Thyroid gland (tissue), 4 donors: ENCODE data around the gene KAZN. TPM values are rescaled to one million over a fixed set of nuclear protein-coding genes. Genes with fewer than 3 reads are reported as not detected.

Experiments
- DNase-seq, 2 donors: peaks; one replicate each; pipeline ENCODE4 v3.0.0-alpha.2; 2019
- H3K27ac ChIP-seq, 3 donors: fragments of 200-600 bp; sonication (generic); 1 replicate in 2 of 3; 2 replicates in 1 of 3; pipeline ENCODE4 v1.5.1; 2016 to 2019; ENCODE audit warnings: mild to moderate bottlenecking in 1 of 3, moderate library complexity in 1 of 3
- H3K27me3 ChIP-seq: fragments of 200-600 bp; sonication (generic); one replicate; pipeline ENCODE4 v1.5.1; 2019
- H3K36me3 ChIP-seq, 2 donors: fragments of 200-600 bp; sonication (generic); one replicate each; pipeline ENCODE4 v1.5.1; 2016 to 2019
- H3K4me1 ChIP-seq, 2 donors: fragments of 200-600 bp; sonication (generic); one replicate each; pipeline ENCODE4 v1.5.1; 2017 to 2019
- H3K4me3 ChIP-seq, 3 donors: fragments of 200-600 bp; sonication (generic); replicated peaks in 1 of 3; 1 replicate in 2 of 3; 2 replicates in 1 of 3; pipeline ENCODE4 v1.5.1; 2016; ENCODE audit warnings: mild to moderate bottlenecking in 1 of 3
- H3K9me3 ChIP-seq: fragments of 200-600 bp; sonication (generic); one replicate; pipeline ENCODE4 v1.5.1; 2017
- POLR2A ChIP-seq, 2 donors: fragments of 450-650 bp; IDR thresholded peaks; one replicate each; pipeline ENCODE4 v1.6.1; 2017; ENCODE audit warnings: antibody characterized with exemption in 2 of 2, mild to moderate bottlenecking in 2 of 2, moderate library complexity in 1 of 2
- WGBS, 2 donors: methylation state at CpG; one replicate each; pipeline ENCODE4 v1.1.5; 2017; 5-methylcytosine and 5-hydroxymethylcytosine counted together
- intact Hi-C: fragments of 100-400 bp; cut with DNase I; formaldehyde crosslinking; loops from one replicate; pipeline ENCODE4 v1.15.1; 2023
- total RNA-seq, 4 donors: library from RNA; depleted of rRNA; stranded (reverse); fragments of >200 nt; gene quantifications; one replicate each; pipeline ENCODE4 v1.2.3, GENCODE V29; 2016
- TF ChIP-seq, protein P1 (sequence below), 6 experiments: fragments of 200-600 bp in 3 of 6; fragments of 450-650 bp in 3 of 6; sonication (generic) in 3 of 6; IDR thresholded peaks; one replicate each; pipeline ENCODE4 v1.5.1; 2016 to 2019; ENCODE audit warnings: antibody characterized with exemption in 6 of 6, mild to moderate bottlenecking in 2 of 6, inconsistent platforms in 1 of 6, moderate library complexity in 1 of 6

KAZN gene
- total RNA-seq, 4 donors from 2014 or later, result 14.8 to 28.6 (median 18.2) TPM

GRCh38 chr1:14778541-14778897 lies 180.0 kb downstream of the KAZN start:
- H3K4me3 ChIP-seq, result no peak overlapping the region
- no peak for DNase-seq
- 85 to 90% methylated on average over 3 of the region's 3 CpGs for WGBS, 2 donors
- no peaks in the 10 kb centered on the region for H3K27me3 ChIP-seq
- TF ChIP-seq, protein P1, sequence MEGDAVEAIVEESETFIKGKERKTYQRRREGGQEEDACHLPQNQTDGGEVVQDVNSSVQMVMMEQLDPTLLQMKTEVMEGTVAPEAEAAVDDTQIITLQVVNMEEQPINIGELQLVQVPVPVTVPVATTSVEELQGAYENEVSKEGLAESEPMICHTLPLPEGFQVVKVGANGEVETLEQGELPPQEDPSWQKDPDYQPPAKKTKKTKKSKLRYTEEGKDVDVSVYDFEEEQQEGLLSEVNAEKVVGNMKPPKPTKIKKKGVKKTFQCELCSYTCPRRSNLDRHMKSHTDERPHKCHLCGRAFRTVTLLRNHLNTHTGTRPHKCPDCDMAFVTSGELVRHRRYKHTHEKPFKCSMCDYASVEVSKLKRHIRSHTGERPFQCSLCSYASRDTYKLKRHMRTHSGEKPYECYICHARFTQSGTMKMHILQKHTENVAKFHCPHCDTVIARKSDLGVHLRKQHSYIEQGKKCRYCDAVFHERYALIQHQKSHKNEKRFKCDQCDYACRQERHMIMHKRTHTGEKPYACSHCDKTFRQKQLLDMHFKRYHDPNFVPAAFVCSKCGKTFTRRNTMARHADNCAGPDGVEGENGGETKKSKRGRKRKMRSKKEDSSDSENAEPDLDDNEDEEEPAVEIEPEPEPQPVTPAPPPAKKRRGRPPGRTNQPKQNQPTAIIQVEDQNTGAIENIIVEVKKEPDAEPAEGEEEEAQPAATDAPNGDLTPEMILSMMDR (IDR thresholded peaks at IDR 0.05), result no peak
- TF ChIP-seq POLR2A (IDR thresholded peaks at IDR 0.05), result no peak
- H3K4me1 ChIP-seq, result no peaks in the 10 kb centered on the region
- intact Hi-C loops, result no loop called here
- no peak overlapping the region for H3K27ac ChIP-seq
- no peaks in the 10 kb centered on the region for H3K36me3 ChIP-seq
- H3K9me3 ChIP-seq, result no peaks in the 10 kb centered on the region

DNA sequence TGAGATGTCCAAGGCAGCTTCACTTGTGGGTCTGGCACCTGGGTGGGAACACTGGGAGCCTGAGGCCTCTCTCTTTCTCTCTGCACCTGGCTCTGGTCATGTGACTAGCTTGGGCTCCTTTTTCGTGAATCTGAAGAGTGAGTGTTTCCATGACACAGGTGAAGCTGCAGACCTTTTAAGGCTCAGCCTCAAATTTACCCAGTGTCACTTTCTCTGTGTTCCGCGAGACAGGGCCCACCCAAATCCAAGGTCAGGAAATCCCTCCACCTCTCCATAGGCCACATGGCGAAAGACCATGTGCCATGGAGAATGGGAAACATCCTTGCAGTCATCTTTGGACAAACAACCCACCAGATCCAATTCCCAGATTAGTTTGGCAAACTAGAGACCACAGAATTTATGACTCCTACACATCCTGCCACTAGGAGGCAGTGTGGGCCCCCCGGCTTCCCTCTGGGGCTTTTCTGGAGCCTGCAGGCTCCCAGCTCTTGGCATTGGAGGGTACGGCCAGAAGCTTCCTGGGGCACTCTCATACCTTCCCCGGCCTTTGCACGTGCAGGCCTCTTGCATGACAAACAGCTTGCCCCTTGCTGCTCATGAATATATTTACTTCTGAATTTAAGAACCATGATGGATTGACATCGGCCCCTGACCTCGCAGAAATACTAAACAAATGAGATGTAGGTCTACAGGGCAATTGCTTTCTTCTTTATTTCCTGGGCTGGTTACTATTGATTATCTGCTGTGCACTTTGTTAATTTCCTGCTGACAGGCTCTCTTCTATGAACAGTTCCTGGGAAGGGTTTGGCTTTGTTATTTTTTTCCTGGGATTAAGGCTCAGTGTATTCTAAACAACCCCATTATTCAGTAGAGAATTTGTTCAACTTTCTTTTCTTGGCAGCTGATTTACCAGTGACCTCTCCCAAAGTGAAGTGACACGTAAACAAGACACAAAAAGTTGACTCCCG lies 180.7 kb downstream of the KAZN start:
- 73 to 76% methylated on average over 12 of the region's 12 CpGs for WGBS, 2 donors
- no peaks in the 10 kb centered on the region for H3K27me3 ChIP-seq
- no peak overlapping the region for H3K27ac ChIP-seq
- no peaks in the 10 kb centered on the region for H3K9me3 ChIP-seq
- no peaks in the 10 kb centered on the region for H3K36me3 ChIP-seq
- peak; percentile 18 to 41 for DNase-seq
- no peaks in the 10 kb centered on the region for H3K4me1 ChIP-seq
- TF ChIP-seq, protein P1 (IDR thresholded peaks at IDR 0.05), result peak in 5 of 6 experiments; percentile 40 to 71 (median 49)
- no peak for TF ChIP-seq POLR2A (IDR thresholded peaks at IDR 0.05)
- H3K4me3 ChIP-seq, result no peak overlapping the region
- intact Hi-C loops, result no loop called here

- H3K9me3 ChIP-seq, result no peaks in the 10 kb centered on the region
- no peaks in the 10 kb centered on the region for H3K27me3 ChIP-seq
- 79 to 89% methylated on average over 2 of the region's 2 CpGs for WGBS, 2 donors
- intact Hi-C loops, result no loop called here
- DNase-seq, result no peak
- TF ChIP-seq, protein P1 (IDR thresholded peaks at IDR 0.05), result no peak
- TF ChIP-seq POLR2A (IDR thresholded peaks at IDR 0.05), result no peak
- H3K36me3 ChIP-seq, result no peaks in the 10 kb centered on the region
- no peak overlapping the region for H3K4me3 ChIP-seq
- H3K27ac ChIP-seq, result no peak overlapping the region
- H3K4me1 ChIP-seq, result no peaks in the 10 kb centered on the region
These were observed 181.8 kb downstream of the KAZN start for GRCh38 chr1:14780271-14780670.

GRCh38 chr1:14781811-14782210 lies 183.3 kb downstream of the KAZN start:
- H3K27ac ChIP-seq, result no peak overlapping the region
- H3K9me3 ChIP-seq, result no peaks in the 10 kb centered on the region
- WGBS, 2 donors, result 94 to 95% methylated on average over 5 of the region's 5 CpGs
- no peak for DNase-seq
- TF ChIP-seq, protein P1 (IDR thresholded peaks at IDR 0.05), result no peak
- TF ChIP-seq POLR2A (IDR thresholded peaks at IDR 0.05), result no peak
- no peaks in the 10 kb centered on the region for H3K36me3 ChIP-seq
- intact Hi-C loops, result no loop called here
- H3K4me3 ChIP-seq, result no peak overlapping the region
- H3K27me3 ChIP-seq, result no peaks in the 10 kb centered on the region
- H3K4me1 ChIP-seq, result no peaks in the 10 kb centered on the region
